Fibroblast of peridontal ligament (primary cell): ENCODE measurements around the gene TMEM130.

ENCODE experiments used
- DNase-seq: peaks from one replicate; pipeline ENCODE4 v3.0.0-alpha.2; 2010; ENCODE audit errors: extremely low read depth

Gene TMEM130

GRCh38 chr7:98869597-98870120 is at the start of gene TMEM130:
TMEM130 (minus strand) TSS chr7:98870014; CDS start chr7:98869861, 153 bp downstream.
- DNase-seq = no peak

- no peak for DNase-seq
Observed at GRCh38 chr7:98917331-98917730, 47.5 kb upstream of the TMEM130 start.

GRCh38 chr7:98913612-98914011 is 43.8 kb upstream of the TMEM130 start:
- peak; percentile 54 for DNase-seq

- DNase-seq = no peak
Observed at GRCh38 chr7:98913026-98913425, 43.2 kb upstream of the TMEM130 start.

- DNase-seq = no peak
Observed at GRCh38 chr7:98911916-98912315, 42.1 kb upstream of the TMEM130 start.

- DNase-seq = no peak
Observed at GRCh38 chr7:98910427-98910826, 40.6 kb upstream of the TMEM130 start.

- DNase-seq = no peak
Observed at GRCh38 chr7:98909487-98909886, 39.7 kb upstream of the TMEM130 start.

- DNase-seq = no peak
Observed at GRCh38 chr7:98908585-98908984, 38.8 kb upstream of the TMEM130 start.

- DNase-seq = no peak
Observed at GRCh38 chr7:98907570-98907969, 37.8 kb upstream of the TMEM130 start.

- no peak for DNase-seq
Observed at GRCh38 chr7:98903246-98903645, 33.4 kb upstream of the TMEM130 start.

GRCh38 chr7:98902523-98902922 is 32.7 kb upstream of the TMEM130 start:
- no peak for DNase-seq

GRCh38 chr7:98900815-98901214 is 31.0 kb upstream of the TMEM130 start:
- no peak for DNase-seq

GRCh38 chr7:98899816-98900215 is 30.0 kb upstream of the TMEM130 start:
- no peak for DNase-seq

GRCh38 chr7:98892609-98893008 is 22.8 kb upstream of the TMEM130 start:
- DNase-seq = no peak

- no peak for DNase-seq
Observed at GRCh38 chr7:98887038-98887437, 17.2 kb upstream of the TMEM130 start.

- no peak for DNase-seq
Observed at GRCh38 chr7:98884416-98884815, 14.6 kb upstream of the TMEM130 start.

GRCh38 chr7:98881561-98882315 is 11.9 kb upstream of the TMEM130 start:
- no peak for DNase-seq

GRCh38 chr7:98880485-98880884 is 10.7 kb upstream of the TMEM130 start:
- DNase-seq = no peak

- DNase-seq = no peak
Observed at GRCh38 chr7:98879979-98880315, 10.1 kb upstream of the TMEM130 start.

GRCh38 chr7:98879198-98879978 is 9.6 kb upstream of the TMEM130 start:
- no peak for DNase-seq

- DNase-seq = peak; percentile 59
Observed at GRCh38 chr7:98878365-98879197, 8.8 kb upstream of the TMEM130 start, which contains the start of gene TRRAP. TRRAP (plus strand) TSS chr7:98878532; CDS start chr7:98881151, 2,619 bp downstream.
